Measurements from ENCODE around the gene RACK1.

Gene RACK1

GRCh38 chr5:181192337-181193046, 51.2 kb downstream of the RACK1 start:
- no peak for DNase-seq

DNA sequence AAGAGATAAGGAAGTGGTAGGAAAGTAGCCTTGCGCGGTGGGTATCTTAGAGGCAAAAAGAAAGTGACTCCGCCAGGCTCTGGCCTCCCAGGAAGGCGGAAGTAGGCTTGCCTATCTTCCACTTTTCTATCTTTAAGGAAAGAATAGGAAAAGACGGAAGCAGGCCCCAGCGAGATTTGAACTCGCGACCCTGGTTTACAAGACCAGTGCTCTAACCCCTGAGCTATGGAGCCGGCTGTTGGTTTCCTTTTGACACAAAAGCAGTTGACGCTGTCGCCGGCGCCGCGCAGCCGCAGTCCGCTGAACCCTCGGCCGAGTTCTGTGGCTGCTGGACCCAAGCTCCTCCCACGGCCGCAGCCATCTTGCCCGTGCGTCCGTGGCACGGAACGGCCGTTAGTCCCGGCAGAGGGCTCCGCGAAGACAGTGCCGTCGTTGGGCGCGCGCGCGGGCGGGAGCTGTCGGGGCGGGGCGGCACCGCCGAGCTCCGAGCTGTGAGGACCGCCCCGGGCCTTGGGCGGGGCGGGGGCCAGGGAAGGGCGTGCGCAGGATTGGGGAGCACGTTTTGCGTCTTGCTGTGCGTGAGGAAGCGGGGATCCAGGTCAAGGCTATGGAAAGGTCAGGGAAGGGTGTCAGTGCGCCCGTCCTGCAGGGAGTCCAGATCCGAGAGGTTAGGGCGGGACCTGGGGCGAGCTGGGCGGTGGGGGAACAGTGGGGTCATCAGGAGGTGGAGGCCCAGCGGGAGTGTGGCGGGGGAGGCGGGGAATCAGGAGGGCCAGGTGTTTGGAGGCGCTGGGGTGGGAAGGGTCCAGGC, 52.0 kb downstream of the RACK1 start:
- no peak for DNase-seq

DNA sequence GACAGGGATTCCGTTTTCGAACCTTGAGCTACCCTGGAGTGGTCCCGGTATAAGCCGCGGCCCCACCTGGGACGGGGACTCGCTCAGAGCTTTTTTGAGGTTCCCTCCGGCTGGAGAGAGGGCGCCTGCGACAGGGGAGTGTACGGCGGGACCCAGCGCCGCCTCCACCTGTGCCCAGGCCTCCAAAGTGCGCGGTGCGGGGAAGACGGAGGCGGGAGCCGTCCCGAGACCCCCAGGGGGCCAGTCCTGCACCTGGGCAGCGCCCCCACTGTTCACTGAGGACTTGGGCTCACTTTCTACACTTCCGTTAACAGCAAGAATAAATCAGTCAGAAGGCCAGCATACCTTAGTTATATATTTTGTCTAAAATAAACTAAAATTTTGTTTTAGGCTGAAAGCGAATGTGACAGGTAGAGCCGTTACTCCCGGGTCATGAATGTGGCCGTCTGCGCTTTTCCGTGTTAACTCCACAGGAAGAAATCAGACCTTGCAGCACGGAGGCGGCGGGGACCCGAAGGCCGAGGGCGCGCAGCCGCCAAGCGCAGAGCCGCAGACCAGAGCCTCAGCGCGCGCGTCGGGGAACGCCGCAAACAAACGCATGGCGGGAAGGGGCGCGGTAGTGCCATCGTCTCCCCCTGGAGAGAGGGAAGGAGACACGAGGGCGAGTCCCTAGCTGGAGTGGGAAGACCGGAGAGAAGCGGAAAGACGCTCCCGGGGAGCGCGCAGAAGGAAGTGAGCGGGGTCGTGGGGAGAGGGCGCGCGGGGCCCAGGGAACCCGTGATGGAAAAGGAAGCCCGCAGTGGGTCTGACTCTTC, 52.8 kb downstream of the RACK1 start:
- DNase-seq, result no peak

DNA sequence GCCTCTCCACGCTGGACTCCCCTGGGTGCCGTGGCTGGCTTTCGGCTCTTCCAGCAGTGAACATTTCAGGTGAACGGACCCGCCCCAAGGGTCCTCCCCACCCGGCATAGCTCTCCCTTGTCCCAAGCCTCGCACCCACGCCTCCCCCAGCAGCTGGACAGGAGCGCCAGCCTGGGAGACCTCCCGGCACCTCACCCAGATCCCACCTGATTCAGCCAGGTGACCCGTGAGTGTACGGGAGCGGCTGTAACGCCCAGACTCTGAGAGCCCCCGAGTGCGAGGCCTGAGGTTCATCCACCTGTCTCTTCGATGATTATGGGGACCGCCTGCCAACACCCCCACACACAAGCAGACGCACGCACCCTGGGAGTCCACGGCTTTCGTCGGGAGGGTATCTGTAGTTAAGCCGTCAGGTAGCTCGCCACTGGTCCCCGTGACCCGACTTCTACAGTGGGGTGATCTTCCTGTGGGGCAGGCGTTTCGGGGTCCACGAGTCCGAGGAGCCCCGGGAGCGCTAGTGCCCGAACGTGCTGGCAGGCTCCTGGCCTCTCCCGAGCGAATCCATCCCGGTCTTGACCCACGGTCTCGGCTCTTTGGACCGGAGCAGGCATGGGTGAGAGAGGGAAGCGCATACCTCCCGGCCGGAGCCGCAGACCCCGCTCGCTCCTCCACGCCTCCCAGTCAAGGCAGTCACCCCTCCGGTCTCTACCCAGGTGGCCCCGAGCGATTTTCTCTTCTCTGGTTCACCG, 53.6 kb downstream of the RACK1 start:
- no peak for DNase-seq

- no peak for DNase-seq
Observed at GRCh38 chr5:181189363-181189961, 54.2 kb downstream of the RACK1 start.

DNA sequence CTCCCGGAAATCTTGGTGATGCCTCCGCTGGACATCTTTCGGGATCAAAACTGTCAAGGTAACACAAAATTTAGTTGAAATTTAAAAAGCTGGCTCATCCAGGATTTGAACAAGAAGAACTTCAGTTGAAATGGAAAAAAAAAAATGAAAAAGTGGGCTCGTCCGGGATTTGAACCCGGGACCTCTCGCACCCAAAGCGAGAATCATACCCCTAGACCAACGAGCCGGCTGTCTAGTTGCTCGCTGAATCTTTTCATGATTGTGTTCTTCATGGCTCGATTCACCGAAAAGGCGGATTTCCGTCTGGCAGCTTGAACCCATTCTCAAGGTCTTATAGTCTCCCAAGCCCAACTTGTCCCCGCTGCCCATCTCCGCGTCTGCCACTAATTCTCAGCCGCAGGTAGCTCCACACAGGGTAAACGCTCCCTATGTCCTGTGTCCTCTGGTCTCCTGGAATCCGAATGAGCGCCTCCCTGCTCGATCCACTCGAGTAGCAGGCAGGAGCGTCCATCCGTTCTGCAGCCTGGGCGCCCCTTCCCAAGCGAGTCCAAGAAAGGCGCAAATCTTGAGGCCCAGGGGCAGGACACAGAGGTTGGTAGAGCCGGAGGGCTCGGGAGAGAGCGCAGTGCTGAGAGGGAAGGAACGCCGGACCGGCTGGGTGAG, 54.9 kb downstream of the RACK1 start:
- no peak for DNase-seq

- DNase-seq, result no peak
Observed at GRCh38 chr5:181187500-181188213, 56.0 kb downstream of the RACK1 start.

- DNase-seq, result no peak
Observed at GRCh38 chr5:181186986-181187499, 56.7 kb downstream of the RACK1 start.

Measured in NCI-H1105 (cell line).